ENCODE data around the gene SOCS1.

Gene SOCS1

GRCh38 chr16:11257131-11257938, 1.3 kb upstream of the SOCS1 start:
- Histone ChIP-seq H3K9me3 (no peaks in the 10 kb centered on the region), H3K36me3 (no peaks in the 10 kb centered on the region), H3K4me1 (no peaks in the 10 kb centered on the region), H3K4me3 (ENCODE audit: low read depth, low read length) (peak overlapping the region; percentile 85), H3K27me3 (peaks cover 12% of the 10 kb centered on the region)
- DNase-seq, result peak; percentile 85
- TF ChIP-seq CTCF (IDR thresholded peaks at IDR 0.05; ENCODE audit: low read depth, low read length), result peak; percentile 90

GRCh38 chr16:11256661-11257130, 692 bp upstream of the SOCS1 start:
- peak; percentile 55 for DNase-seq
- TF ChIP-seq CTCF (IDR thresholded peaks at IDR 0.05; ENCODE audit: low read depth, low read length), result no peak
- Histone ChIP-seq H3K4me1 (no peaks in the 10 kb centered on the region), H3K27me3 (peaks cover 12% of the 10 kb centered on the region), H3K9me3 (no peaks in the 10 kb centered on the region), H3K4me3 (ENCODE audit: low read depth, low read length) (peak overlapping the region; percentile 85), H3K36me3 (no peaks in the 10 kb centered on the region)

DNA sequence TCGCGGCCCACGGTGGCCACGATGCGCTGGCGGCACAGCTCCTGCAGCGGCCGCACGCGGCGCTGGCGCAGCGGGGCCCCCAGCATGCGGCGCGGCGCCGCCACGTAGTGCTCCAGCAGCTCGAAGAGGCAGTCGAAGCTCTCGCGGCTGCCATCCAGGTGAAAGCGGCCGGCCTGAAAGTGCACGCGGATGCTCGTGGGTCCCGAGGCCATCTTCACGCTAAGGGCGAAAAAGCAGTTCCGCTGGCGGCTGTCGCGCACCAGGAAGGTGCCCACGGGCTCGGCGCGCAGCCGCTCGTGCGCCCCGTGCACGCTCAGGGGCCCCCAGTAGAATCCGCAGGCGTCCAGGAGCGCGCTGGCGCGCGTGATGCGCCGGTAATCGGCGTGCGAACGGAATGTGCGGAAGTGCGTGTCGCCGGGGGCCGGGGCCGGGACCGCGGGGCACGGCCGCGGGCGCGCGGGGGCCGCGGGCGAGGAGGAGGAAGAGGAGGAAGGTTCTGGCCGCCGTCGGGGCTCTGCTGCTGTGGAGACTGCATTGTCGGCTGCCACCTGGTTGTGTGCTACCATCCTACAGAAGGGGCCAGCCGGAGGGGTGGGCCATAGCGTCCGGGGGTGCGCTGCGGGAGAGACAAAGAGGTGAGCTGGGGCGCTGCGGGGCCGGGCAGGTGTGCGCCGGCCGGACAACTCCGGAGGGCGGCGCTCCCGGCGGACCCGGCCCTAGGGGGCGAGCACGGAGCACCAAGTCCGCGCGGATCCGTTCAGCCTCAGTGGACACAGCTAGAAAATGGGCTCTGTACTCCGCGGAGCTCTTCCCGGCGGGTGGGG, 879 bp downstream of the SOCS1 start:
- peaks cover 12% of the 10 kb centered on the region for H3K27me3 ChIP-seq
- H3K4me3 ChIP-seq (ENCODE audit: low read depth, low read length), result peak overlapping the region; percentile 85
- no peaks in the 10 kb centered on the region for H3K4me1 ChIP-seq
- no peaks in the 10 kb centered on the region for H3K36me3 ChIP-seq
- DNase-seq, result peak; percentile 50
- no peaks in the 10 kb centered on the region for H3K9me3 ChIP-seq
- no peak for TF ChIP-seq CTCF (IDR thresholded peaks at IDR 0.05; ENCODE audit: low read depth, low read length)

- no peak for TF ChIP-seq CTCF (IDR thresholded peaks at IDR 0.05; ENCODE audit: low read depth, low read length)
- Histone ChIP-seq H3K27me3 (peaks cover 12% of the 10 kb centered on the region), H3K4me1 (no peaks in the 10 kb centered on the region), H3K36me3 (no peaks in the 10 kb centered on the region), H3K4me3 (ENCODE audit: low read depth, low read length) (no peak overlapping the region), H3K9me3 (no peaks in the 10 kb centered on the region)
- no peak for DNase-seq
These were observed 1.8 kb downstream of the SOCS1 start for GRCh38 chr16:11253995-11254912.

DNA sequence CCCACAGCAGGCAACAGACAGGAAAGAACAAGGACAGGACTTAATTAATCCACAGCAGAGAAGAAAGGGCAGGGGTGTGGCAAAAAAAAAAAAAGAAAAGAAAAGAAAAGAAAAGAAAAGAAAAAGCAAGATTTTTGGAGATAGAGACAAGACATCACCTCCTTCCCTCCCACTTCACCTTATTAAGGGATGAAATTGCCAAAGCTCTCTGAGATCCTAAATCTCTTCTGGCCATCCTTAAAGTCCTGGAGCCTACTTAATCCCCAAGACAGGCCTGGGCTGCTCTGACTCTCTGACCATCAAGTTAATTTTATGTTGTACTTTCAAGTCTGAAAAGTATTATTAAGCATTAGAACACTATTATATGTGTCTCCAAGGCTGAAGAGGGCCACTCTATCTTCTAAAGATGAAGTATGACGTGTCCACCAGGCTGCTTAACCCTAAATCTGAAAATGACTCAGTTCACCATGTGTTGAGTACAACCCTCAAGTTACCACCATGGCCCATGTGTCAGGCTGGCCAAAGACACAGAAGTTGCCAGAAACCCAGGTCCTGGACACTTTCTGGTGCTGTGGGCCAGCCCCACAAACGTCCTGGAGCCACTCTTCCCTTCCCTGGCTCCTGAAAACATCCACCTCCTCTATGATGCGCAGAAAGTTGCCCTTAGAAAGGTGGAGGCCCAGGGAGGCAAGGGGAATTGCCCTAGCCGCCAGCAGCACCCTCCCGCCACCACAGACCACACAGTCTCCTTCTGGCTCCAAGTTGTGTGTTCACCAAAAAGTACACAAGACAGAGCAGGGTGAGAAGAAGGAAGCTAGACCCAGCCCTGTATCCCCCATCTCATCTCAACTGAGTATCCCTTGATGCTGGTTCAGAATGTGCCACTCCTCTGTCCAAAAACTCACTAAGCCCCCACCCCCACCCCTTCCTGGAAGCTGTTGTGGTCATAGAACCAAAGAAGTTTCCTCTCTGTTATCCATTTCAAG, 2.7 kb downstream of the SOCS1 start:
- H3K36me3 ChIP-seq, result no peaks in the 10 kb centered on the region
- H3K27me3 ChIP-seq, result peaks cover 12% of the 10 kb centered on the region
- no peaks in the 10 kb centered on the region for H3K4me1 ChIP-seq
- no peak for DNase-seq
- TF ChIP-seq CTCF (IDR thresholded peaks at IDR 0.05; ENCODE audit: low read depth, low read length), result no peak
- H3K9me3 ChIP-seq, result no peaks in the 10 kb centered on the region
- H3K4me3 ChIP-seq (ENCODE audit: low read depth, low read length), result no peak overlapping the region

Measured in BE2C (cell line).